ENCODE measurements around the gene FRS2.
"Not testable (repeated sequence)": the region's sequence is repeated elsewhere in the genome, so short reads cannot be mapped to it uniquely, and the experiment has no call there.

The FRS2 gene

DNA sequence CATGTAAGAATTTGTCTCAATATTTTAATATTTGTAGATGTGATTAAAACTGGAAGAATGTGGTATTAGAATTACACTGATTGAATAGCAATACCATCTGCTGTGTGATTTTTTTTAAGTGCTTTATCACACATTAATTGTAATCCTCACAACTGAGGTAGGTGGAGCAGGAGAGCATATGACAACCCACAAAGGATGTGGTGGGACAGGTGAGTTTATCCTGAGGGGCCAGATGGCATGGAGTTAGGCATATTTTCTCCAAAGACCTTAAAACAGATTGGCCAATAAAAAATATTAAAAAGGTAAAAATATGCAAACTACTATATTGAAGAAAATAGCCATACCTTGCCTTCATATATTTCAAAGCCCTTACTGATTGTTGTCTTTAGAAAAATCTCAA is 132.8 kb downstream of the FRS2 start:
- H3K4me3 ChIP-seq (ENCODE audit: low read depth, low read length): no peak overlapping the region
- no peak for DNase-seq (ENCODE audit: low read depth)
- TF ChIP-seq CTCF (IDR thresholded peaks at IDR 0.05; ENCODE audit: low read depth, low read length, missing control alignments): no peak
- in situ Hi-C loops (cut with HindIII; ENCODE audit: low sequenced_read_pairs): no loop called here

DNA sequence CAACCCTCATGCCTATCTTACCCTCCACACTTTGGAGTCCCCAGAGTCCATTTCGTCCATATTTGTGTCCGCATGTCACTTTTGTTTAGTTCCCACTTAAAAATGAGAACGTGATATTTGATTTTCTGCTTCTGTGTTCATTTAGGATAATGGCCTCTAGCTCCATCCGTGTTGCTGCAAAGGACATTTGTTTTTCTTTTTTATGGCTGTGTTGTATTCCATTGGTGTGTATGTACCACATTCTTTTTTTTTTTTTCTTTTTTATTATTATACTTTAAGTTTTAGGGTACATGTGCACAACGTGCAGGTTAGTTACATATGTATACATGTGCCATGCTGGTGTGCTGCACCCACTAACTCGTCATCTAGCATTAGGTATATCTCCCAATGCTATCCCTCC is 133.4 kb downstream of the FRS2 start:
- H3K4me3 ChIP-seq (ENCODE audit: low read depth, low read length); in situ Hi-C loops (cut with HindIII; ENCODE audit: low sequenced_read_pairs); DNase-seq (ENCODE audit: low read depth): not testable (repeated sequence)

GRCh38 chr12:69604275-69604674 is 134.1 kb downstream of the FRS2 start:
- in situ Hi-C loops (cut with HindIII; ENCODE audit: low sequenced_read_pairs); DNase-seq (ENCODE audit: low read depth); H3K4me3 ChIP-seq (ENCODE audit: low read depth, low read length): not testable (repeated sequence)

- in situ Hi-C loops (cut with HindIII; ENCODE audit: low sequenced_read_pairs): no loop called here
- DNase-seq (ENCODE audit: low read depth): no peak
- no peak for TF ChIP-seq CTCF (IDR thresholded peaks at IDR 0.05; ENCODE audit: low read depth, low read length, missing control alignments)
- no peak overlapping the region for H3K4me3 ChIP-seq (ENCODE audit: low read depth, low read length)
Measured at GRCh38 chr12:69608114-69608513, 137.9 kb downstream of the FRS2 start.

DNA sequence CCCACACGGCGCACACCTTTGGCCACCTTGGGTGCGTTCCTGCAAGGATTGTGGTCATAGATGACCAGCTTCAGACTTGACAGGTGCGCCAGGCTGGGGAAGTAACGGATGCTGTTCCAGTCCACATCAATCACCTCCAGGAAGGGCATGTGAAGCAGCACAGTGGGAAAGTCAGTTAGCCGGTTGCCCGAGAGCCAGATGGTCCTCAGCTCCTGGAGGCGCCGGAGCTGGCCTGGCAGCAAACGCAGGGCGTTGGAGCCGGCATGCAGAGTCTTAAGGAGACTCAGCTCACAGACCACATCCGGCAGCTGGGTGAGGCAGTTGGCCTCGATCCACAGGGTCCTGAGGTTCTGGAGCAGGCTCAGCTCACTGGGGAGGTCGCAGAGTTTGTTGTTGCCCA is 139.9 kb downstream of the FRS2 start:
- no peak for TF ChIP-seq CTCF (IDR thresholded peaks at IDR 0.05; ENCODE audit: low read depth, low read length, missing control alignments)
- no peak overlapping the region for H3K4me3 ChIP-seq (ENCODE audit: low read depth, low read length)
- no peak for DNase-seq (ENCODE audit: low read depth)

GRCh38 chr12:69610729-69611128 is 140.5 kb downstream of the FRS2 start, which contains the start of gene LRRC10:
Gene LRRC10, minus strand, starts transcription at chr12:69610907. Its CDS starts 69 bp downstream, at chr12:69610838.
- in situ Hi-C loops (cut with HindIII; ENCODE audit: low sequenced_read_pairs): no loop called here
- TF ChIP-seq CTCF (IDR thresholded peaks at IDR 0.05; ENCODE audit: low read depth, low read length, missing control alignments): no peak
- no peak within 1 kb of the TSS for H3K4me3 ChIP-seq (ENCODE audit: low read depth, low read length)
- no peak for DNase-seq (ENCODE audit: low read depth)

More for the DNA sequence above, 139.9 kb downstream of the FRS2 start:
- in situ Hi-C loops (cut with HindIII; ENCODE audit: low sequenced_read_pairs): no loop called here

GRCh38 chr12:69613351-69613750 is 143.2 kb downstream of the FRS2 start:
- no peak for DNase-seq (ENCODE audit: low read depth)
- in situ Hi-C loops (cut with HindIII; ENCODE audit: low sequenced_read_pairs): no loop called here

More at GRCh38 chr12:69613351-69613750, 143.2 kb downstream of the FRS2 start:
- H3K4me3 ChIP-seq (ENCODE audit: low read depth, low read length): no peak overlapping the region
- TF ChIP-seq CTCF (IDR thresholded peaks at IDR 0.05; ENCODE audit: low read depth, low read length, missing control alignments): no peak

Measured in astrocyte of the cerebellum (primary cell).